K562 (cell line): ENCODE results near the gene ATF3. TPM values are rescaled to one million over a fixed set of nuclear protein-coding genes. Genes with fewer than 3 reads are reported as not detected.

Source experiments
- BCL6 ChIP-seq: fragments of 250-450 bp; sonication (Bioruptor Pico); IDR thresholded peaks from 2 replicates; pipeline ENCODE4 v1.4.0; 2020
- CHD4 ChIP-seq: fragments of 200-600 bp; sonication (generic); IDR thresholded peaks from 3 replicates; pipeline ENCODE4 v1.6.1; 2012; ENCODE audit warnings: low read depth, mild to moderate bottlenecking, mixed read lengths, low read length, inconsistent platforms; ENCODE audit not compliant: insufficient read depth, insufficient replicate concordance, poor library complexity, severe bottlenecking
- CREB1 ChIP-seq, 2 experiments: sonication (generic) in 1 of 2; formaldehyde crosslinking in 1 of 2; IDR thresholded peaks; 2 replicates each; pipeline versions ENCODE4 v1.6.1 to v1.8.0; 2012 to 2022; ENCODE audit warnings: inconsistent platforms in 1 of 2, mild to moderate bottlenecking in 1 of 2, missing genetic modification reagents in 1 of 2, moderate library complexity in 1 of 2
- NR2C1 ChIP-seq, 2 experiments: fragments of 450-650 bp; IDR thresholded peaks; 2 replicates each; pipeline ENCODE4 v1.6.1; 2017; ENCODE audit warnings: mild to moderate bottlenecking in 2 of 2, antibody characterized with exemption in 1 of 2, inconsistent platforms in 1 of 2, missing compliant biosample characterization in 1 of 2, missing genetic modification characterization in 1 of 2
- RFX7 ChIP-seq: fragments of 250-450 bp; sonication (Bioruptor Pico); IDR thresholded peaks from 2 replicates; pipeline ENCODE4 v1.5.1; 2021; ENCODE audit warnings: mild to moderate bottlenecking
- RHOXF2B ChIP-seq: fragments of 250-450 bp; sonication (Bioruptor Pico); conservative IDR thresholded peaks from 2 replicates; pipeline ENCODE4 v1.5.1; 2021
- SMAD2 ChIP-seq: fragments of 150-350 bp; IDR thresholded peaks from 2 replicates; pipeline ENCODE4 v1.6.1; 2014; ENCODE audit warnings: low read depth, mild to moderate bottlenecking, low read length
- SNRNP70 ChIP-seq: fragments of 200-400 bp; formaldehyde crosslinking; optimal IDR thresholded peaks from 2 replicates; pipeline ENCODE3; 2017; ENCODE audit warnings: low read depth, low read length
- SRSF1 ChIP-seq: fragments of 200-400 bp; formaldehyde crosslinking; IDR thresholded peaks from 2 replicates; pipeline ENCODE4 v1.6.1; 2017; ENCODE audit warnings: mild to moderate bottlenecking, low read depth, low read length, moderate library complexity
- YBX1 ChIP-seq: fragments of 450-650 bp; IDR thresholded peaks from 2 replicates; pipeline ENCODE4 v1.7.1; 2016; ENCODE audit warnings: mild to moderate bottlenecking
- ZBTB17 ChIP-seq: fragments of 450-650 bp; formaldehyde crosslinking; IDR thresholded peaks from 2 replicates; pipeline ENCODE4 v1.4.0; 2020; ENCODE audit warnings: mild to moderate bottlenecking
- ZNF197 ChIP-seq: fragments of 200-800 bp; sonication (Bioruptor generic); IDR thresholded peaks from 2 replicates; pipeline ENCODE4 v1.6.1; 2016; ENCODE audit warnings: low read depth, missing genetic modification characterization, missing compliant biosample characterization
- ZNF263 ChIP-seq: sonication (generic); formaldehyde crosslinking; IDR thresholded peaks from 2 replicates; pipeline ENCODE4 v1.8.0; 2022; ENCODE audit warnings: mild to moderate bottlenecking, missing genetic modification reagents, borderline replicate concordance
- ZNF586 ChIP-seq: fragments of 450-650 bp; formaldehyde crosslinking; conservative IDR thresholded peaks from 2 replicates; pipeline ENCODE4 v1.4.0; 2020; ENCODE audit warnings: mild to moderate bottlenecking, moderate library complexity
- ZNF696 ChIP-seq: fragments of 250-450 bp; sonication (Bioruptor Pico); conservative IDR thresholded peaks from 2 replicates; pipeline ENCODE4 v1.4.0; 2020; ENCODE audit warnings: mild to moderate bottlenecking, moderate library complexity
- polyA plus RNA-seq, 8 experiments: library from polyadenylated mRNA; depleted of rRNA in 4 of 8; stranded (reverse) in 5 of 8; unstranded in 3 of 8; fragments of >200 nt; fragmentation: Nextera tagmentation in 2 of 8; fragmentation: Illumina TruSeq in 1 of 8; extraction: Ambion mirVana in 2 of 8; extraction: Trizol in 1 of 8; gene quantifications; 2 replicates each; pipeline versions ENCODE4 v1.2.1 to v1.2.3, GENCODE V29; 2011 to 2014; ENCODE audit warnings: inconsistent platforms in 1 of 8, missing spikeins in 1 of 8
- total RNA-seq, 7 experiments: library from RNA; depleted of rRNA in 6 of 7; stranded (reverse); fragments of >200 nt in 6 of 7; fragmentation: Illumina TruSeq in 2 of 7; extraction: Trizol in 2 of 7; gene quantifications; 2 replicates each; pipeline versions ENCODE4 v1.2.1 to v1.2.3, GENCODE V29; 2011 to 2021; ENCODE audit warnings: low replicate concordance in 1 of 7
- TF ChIP-seq, protein P1 (sequence below): fragments of 250-450 bp; sonication (Bioruptor Pico); IDR thresholded peaks from 2 replicates; pipeline ENCODE4 v1.8.0; 2021; ENCODE audit warnings: mild to moderate bottlenecking, moderate library complexity
- TF ChIP-seq, protein P2 (sequence below): sonication (generic); formaldehyde crosslinking; IDR thresholded peaks from 2 replicates; pipeline ENCODE4 v1.8.1; 2023; ENCODE audit warnings: mild to moderate bottlenecking, missing genetic modification reagents
- TF ChIP-seq, protein P3 (sequence below): IDR thresholded peaks from 2 replicates; pipeline ENCODE4 v1.6.1; 2012; ENCODE audit warnings: low read depth, low read length, improper control_type of control experiment, borderline replicate concordance
- TF ChIP-seq, protein P4 (sequence below): sonication (generic); formaldehyde crosslinking; IDR thresholded peaks from 2 replicates; pipeline ENCODE4 v1.8.1; 2023; ENCODE audit warnings: mild to moderate bottlenecking, missing genetic modification reagents

The ATF3 gene
- total and polyA plus RNA-seq, 9 of the 15 experiments (the other 6 are each of a cell fraction or from before 2014, with no cell fraction given): 3.5 to 28.2 (median 19.8) TPM

DNA sequence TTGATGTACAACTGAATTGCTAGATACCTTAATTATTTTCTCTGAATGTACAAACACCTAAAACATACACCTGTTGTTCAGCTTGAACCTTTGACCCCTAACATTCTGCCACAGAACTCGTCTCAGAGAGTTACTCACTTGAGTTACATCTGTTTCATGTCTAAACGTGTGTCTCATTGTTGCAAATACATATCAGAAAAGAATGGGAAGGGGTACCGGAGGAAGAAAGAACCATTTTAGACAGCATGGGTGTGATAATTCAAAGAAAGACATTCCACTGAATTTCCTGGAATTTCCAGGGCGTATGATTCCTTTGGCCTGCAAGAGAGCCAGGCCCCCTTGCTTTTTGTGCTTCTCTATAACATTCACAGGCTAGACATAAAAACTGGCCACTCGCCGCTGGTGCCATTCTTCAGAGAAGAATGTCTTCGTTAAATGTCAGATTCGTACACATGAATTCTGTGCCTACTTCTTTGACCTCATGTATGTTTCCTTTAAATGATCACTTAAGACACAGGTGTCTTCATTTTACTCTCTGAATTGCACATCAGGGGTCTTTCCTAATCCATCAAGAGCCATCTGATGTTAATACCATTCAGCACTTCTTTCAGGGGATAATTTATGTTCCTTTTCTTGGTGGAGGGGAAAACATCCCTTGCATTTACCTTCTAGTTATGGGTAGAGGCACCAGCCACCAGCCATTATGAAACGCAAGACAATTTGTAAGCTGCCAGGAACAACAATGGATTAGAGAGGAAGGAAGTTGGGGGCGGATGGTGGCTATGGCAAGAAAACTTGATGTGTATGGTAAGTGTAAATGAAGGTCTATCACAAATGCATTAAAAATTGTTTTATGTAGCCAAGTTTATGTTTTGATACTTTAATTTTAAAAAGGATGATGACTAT, 12.7 kb downstream of the ATF3 start (continued):
- TF ChIP-seq SNRNP70 (no peak), BCL6 (CRISPR knock-in tag) (no peak), YBX1 (no peak), ZNF696 (CRISPR knock-in tag) (no peak), NR2C1 (IDR thresholded peaks at IDR 0.05) (no peak), NR2C1 (tag; IDR thresholded peaks at IDR 0.05) (no peak), CHD4 (no peak), ZNF586 (CRISPR knock-in tag) (no peak), ZBTB17 (no peak), ZNF263 (CRISPR knock-in tag) (no peak), CREB1 (IDR thresholded peaks at IDR 0.05) (no peak), CREB1 (CRISPR knock-in tag; IDR thresholded peaks at IDR 0.05) (no peak), SMAD2 (no peak), SRSF1 (no peak), RFX7 (no peak), RHOXF2B (no peak), ZNF197 (CRISPR knock-in tag) (no peak)
- TF ChIP-seq, protein P1, sequence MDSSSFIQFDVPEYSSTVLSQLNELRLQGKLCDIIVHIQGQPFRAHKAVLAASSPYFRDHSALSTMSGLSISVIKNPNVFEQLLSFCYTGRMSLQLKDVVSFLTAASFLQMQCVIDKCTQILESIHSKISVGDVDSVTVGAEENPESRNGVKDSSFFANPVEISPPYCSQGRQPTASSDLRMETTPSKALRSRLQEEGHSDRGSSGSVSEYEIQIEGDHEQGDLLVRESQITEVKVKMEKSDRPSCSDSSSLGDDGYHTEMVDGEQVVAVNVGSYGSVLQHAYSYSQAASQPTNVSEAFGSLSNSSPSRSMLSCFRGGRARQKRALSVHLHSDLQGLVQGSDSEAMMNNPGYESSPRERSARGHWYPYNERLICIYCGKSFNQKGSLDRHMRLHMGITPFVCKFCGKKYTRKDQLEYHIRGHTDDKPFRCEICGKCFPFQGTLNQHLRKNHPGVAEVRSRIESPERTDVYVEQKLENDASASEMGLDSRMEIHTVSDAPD (CRISPR knock-in tag): no peak
- TF ChIP-seq, protein P2, sequence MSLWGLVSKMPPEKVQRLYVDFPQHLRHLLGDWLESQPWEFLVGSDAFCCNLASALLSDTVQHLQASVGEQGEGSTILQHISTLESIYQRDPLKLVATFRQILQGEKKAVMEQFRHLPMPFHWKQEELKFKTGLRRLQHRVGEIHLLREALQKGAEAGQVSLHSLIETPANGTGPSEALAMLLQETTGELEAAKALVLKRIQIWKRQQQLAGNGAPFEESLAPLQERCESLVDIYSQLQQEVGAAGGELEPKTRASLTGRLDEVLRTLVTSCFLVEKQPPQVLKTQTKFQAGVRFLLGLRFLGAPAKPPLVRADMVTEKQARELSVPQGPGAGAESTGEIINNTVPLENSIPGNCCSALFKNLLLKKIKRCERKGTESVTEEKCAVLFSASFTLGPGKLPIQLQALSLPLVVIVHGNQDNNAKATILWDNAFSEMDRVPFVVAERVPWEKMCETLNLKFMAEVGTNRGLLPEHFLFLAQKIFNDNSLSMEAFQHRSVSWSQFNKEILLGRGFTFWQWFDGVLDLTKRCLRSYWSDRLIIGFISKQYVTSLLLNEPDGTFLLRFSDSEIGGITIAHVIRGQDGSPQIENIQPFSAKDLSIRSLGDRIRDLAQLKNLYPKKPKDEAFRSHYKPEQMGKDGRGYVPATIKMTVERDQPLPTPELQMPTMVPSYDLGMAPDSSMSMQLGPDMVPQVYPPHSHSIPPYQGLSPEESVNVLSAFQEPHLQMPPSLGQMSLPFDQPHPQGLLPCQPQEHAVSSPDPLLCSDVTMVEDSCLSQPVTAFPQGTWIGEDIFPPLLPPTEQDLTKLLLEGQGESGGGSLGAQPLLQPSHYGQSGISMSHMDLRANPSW: no peak
- TF ChIP-seq, protein P3, sequence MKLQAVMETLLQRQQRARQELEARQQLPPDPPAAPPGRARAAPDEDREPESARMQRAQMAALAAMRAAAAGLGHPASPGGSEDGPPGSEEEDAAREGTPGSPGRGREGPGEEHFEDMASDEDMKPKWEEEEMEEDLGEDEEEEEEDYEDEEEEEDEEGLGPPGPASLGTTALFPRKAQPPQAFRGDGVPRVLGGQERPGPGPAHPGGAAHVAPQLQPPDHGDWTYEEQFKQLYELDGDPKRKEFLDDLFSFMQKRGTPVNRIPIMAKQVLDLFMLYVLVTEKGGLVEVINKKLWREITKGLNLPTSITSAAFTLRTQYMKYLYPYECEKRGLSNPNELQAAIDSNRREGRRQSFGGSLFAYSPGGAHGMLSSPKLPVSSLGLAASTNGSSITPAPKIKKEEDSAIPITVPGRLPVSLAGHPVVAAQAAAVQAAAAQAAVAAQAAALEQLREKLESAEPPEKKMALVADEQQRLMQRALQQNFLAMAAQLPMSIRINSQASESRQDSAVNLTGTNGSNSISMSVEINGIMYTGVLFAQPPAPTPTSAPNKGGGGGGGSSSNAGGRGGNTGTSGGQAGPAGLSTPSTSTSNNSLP: no peak
- TF ChIP-seq, protein P4, sequence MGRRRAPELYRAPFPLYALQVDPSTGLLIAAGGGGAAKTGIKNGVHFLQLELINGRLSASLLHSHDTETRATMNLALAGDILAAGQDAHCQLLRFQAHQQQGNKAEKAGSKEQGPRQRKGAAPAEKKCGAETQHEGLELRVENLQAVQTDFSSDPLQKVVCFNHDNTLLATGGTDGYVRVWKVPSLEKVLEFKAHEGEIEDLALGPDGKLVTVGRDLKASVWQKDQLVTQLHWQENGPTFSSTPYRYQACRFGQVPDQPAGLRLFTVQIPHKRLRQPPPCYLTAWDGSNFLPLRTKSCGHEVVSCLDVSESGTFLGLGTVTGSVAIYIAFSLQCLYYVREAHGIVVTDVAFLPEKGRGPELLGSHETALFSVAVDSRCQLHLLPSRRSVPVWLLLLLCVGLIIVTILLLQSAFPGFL (CRISPR knock-in tag): no peak
